Skeletal muscle satellite cell (primary cell): ENCODE results near the gene WNT8B. TPM values are rescaled to one million over a fixed set of nuclear protein-coding genes. Genes with fewer than 3 reads are reported as not detected.

Experiments
- H3K27me3 ChIP-seq: 2 replicates; pipeline ENCODE4 v1.7.0; 2013; ENCODE audit warnings: low read length; ENCODE audit not compliant: control insufficient read depth, insufficient read depth
- H3K36me3 ChIP-seq: 2 replicates; pipeline ENCODE4 v1.7.0; 2013; ENCODE audit warnings: mild to moderate bottlenecking, control low read depth, low read length; ENCODE audit not compliant: insufficient read depth
- H3K4me1 ChIP-seq: 2 replicates; pipeline ENCODE4 v1.7.0; 2013; ENCODE audit warnings: low read length; ENCODE audit not compliant: control insufficient read depth, insufficient read depth
- H3K4me2 ChIP-seq: 2 replicates; pipeline ENCODE4 v1.7.0; 2013; ENCODE audit warnings: mild to moderate bottlenecking, low read length
- H3K4me3 ChIP-seq: 2 replicates; pipeline ENCODE4 v1.7.0; 2013; ENCODE audit warnings: low read length
- H3K9ac ChIP-seq: 2 replicates; pipeline ENCODE4 v1.7.0; 2013; ENCODE audit warnings: mild to moderate bottlenecking, low read depth, low read length, moderate library complexity
- H3K9me3 ChIP-seq: replicated peaks from 2 replicates; pipeline ENCODE4 v1.7.0; 2013; ENCODE audit warnings: mild to moderate bottlenecking, control low read depth, low read length
- total RNA-seq: library from RNA; depleted of rRNA; stranded (reverse); fragments of >200 nt; gene quantifications from 2 replicates; pipeline ENCODE4 v1.2.3, GENCODE V29; 2012; rRNA removed

Gene WNT8B
- not detected in 2 replicates for total RNA-seq

GRCh38 chr10:100462709-100463108 lies at the start of gene WNT8B:
Gene WNT8B (plus strand): TSS chr10:100463009. CDS start chr10:100463169, 160 bp downstream.
- Histone ChIP-seq H3K9me3 (no peaks in the 10 kb centered on the region), H3K4me2 (no peak within 1 kb of the TSS), H3K36me3 (no peaks in the 10 kb centered on the region), H3K9ac (no peak within 1 kb of the TSS), H3K27me3 (peaks cover 56% of the 10 kb centered on the region), H3K4me1 (no peaks in the 10 kb centered on the region), H3K4me3 (no peak within 1 kb of the TSS)

DNA sequence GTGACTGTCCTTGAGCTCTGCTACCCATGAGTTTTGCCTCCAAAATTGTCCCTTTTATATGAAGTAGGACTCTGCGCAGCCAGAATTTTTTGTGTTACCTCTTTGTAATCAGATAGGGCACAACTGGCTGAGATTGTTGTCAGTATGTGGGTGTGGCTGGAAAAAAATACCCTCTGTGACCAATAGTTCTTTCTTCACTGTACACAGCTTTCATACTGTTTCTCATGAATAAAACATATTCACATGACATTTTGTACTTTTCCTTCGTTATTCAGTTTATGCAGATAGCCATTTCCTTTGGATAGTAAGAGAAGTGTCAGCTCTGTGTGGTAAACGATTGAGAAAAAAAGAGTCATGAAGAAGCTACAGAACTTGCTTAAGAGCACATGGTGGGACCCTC lies 49.6 kb upstream of the WNT8B start:
- Histone ChIP-seq H3K4me1 (no peaks in the 10 kb centered on the region), H3K9ac (no peak overlapping the region), H3K4me3 (no peak overlapping the region), H3K9me3 (no peaks in the 10 kb centered on the region), H3K27me3 (peaks cover 2% of the 10 kb centered on the region), H3K4me2 (no peak overlapping the region), H3K36me3 (no peaks in the 10 kb centered on the region)

DNA sequence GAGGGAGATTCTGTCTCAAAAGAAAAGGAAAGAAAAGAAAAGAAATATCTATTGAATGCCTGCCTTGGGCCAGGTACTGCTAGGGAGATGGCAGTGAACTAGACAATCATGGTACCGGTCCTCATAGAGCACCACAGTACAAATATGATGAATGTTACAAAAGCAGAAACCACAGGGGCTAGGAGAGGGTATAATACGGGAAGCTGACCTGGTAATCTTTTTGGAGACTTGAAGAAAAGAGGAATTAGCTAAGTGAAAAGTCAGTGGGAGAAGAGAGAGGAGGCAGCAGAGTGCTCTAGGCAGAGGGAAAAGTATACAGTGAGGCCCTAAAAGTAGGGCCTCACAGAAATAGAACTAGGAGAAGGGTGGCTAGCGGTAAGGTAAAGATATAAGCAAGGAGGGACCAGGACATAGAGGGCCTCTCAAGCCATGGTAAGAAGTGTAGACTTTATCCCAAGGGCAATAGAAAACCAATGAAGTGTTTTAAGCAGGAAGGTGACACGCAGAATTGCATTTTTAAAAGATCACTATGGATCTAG lies 42.8 kb upstream of the WNT8B start:
- H3K36me3 ChIP-seq: no peaks in the 10 kb centered on the region
- no peak overlapping the region for H3K4me3 ChIP-seq
- H3K27me3 ChIP-seq: peaks cover 16% of the 10 kb centered on the region
- no peaks in the 10 kb centered on the region for H3K9me3 ChIP-seq
- no peak overlapping the region for H3K9ac ChIP-seq
- H3K4me1 ChIP-seq: no peaks in the 10 kb centered on the region
- no peak overlapping the region for H3K4me2 ChIP-seq

- no peak overlapping the region for H3K9ac ChIP-seq
- H3K4me2 ChIP-seq: no peak overlapping the region
- H3K27me3 ChIP-seq: peaks cover 14% of the 10 kb centered on the region
- no peak overlapping the region for H3K4me3 ChIP-seq
- H3K9me3 ChIP-seq: no peaks in the 10 kb centered on the region
- no peaks in the 10 kb centered on the region for H3K36me3 ChIP-seq
- no peaks in the 10 kb centered on the region for H3K4me1 ChIP-seq
Observed at GRCh38 chr10:100427374-100427773, 35.4 kb upstream of the WNT8B start.

DNA sequence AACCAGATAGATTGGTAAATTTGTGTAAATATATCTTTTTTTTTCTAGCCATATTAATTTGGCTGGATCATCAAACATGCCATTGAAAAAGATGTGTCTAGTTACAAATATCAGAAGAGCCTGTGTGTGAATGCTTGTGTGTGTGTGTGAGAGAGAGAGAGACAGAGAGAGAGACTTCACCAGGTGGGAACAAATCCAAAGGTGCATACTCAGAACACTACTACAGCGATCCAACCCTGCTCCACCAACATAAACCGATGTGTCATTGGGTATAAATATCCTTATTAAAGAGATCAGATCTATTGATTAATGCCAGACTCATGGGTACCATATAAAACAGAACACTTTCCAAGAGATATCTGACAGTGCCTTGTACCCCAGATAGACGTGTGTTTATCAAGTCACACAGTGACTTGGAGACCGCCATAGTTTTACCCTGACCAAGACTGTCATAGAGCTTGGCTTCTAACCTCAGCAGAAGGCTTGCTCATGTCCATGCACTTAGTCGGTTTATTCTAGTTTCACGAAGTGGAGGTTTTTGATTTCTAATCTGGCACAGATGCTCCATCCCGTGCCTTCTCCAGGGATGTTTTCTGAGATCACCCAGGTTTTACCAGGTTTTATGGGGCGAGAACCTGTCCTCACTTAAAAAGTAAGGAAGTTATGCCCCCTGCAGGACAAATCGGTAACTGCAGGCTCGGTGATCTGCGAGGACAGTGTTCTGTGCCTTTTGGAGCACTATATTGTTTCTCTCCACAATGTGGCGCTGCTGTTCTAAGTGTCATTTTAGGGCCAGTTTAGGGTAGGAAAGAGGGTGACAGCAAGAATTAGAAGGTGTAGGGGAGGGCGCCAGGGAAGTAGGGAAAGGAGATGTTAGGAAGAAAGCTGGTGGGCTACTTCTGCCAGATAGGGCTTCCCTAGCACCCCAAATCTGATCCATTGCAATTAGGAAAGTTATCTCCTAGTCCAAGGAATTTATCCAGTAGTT lies 29.3 kb upstream of the WNT8B start:
- H3K9me3 ChIP-seq: no peaks in the 10 kb centered on the region
- H3K27me3 ChIP-seq: no peaks in the 10 kb centered on the region
- H3K36me3 ChIP-seq: no peaks in the 10 kb centered on the region
- H3K4me3 ChIP-seq: no peak overlapping the region
- H3K4me2 ChIP-seq: no peak overlapping the region
- H3K4me1 ChIP-seq: no peaks in the 10 kb centered on the region
- H3K9ac ChIP-seq: no peak overlapping the region

DNA sequence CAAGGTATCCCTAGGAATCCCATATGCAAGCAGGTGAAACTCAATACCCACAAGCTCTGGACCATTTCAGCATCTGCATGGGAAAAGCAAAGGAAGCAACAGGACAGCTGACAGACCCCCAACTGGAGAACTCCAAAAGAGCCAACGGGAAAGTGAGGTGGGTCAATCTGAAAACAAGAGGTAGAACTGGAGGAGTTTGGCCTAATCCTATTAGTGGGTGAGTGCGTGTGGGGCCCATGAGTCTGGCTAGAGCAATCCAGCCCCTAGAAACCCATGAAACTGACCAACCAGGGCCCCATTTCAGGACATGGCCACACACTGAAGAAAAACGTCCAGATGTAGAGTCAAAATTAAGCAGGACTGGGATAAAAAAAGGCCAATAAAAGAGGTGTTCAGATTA lies 26.6 kb upstream of the WNT8B start:
- no peaks in the 10 kb centered on the region for H3K27me3 ChIP-seq
- H3K4me2 ChIP-seq: no peak overlapping the region
- no peaks in the 10 kb centered on the region for H3K4me1 ChIP-seq
- no peaks in the 10 kb centered on the region for H3K36me3 ChIP-seq
- no peak overlapping the region for H3K9ac ChIP-seq
- no peak overlapping the region for H3K4me3 ChIP-seq
- H3K9me3 ChIP-seq: no peaks in the 10 kb centered on the region

GRCh38 chr10:100438674-100439315 lies 24.0 kb upstream of the WNT8B start:
- no peaks in the 10 kb centered on the region for H3K9me3 ChIP-seq
- H3K4me1 ChIP-seq: no peaks in the 10 kb centered on the region
- H3K4me2 ChIP-seq: no peak overlapping the region
- no peak overlapping the region for H3K4me3 ChIP-seq
- H3K9ac ChIP-seq: no peak overlapping the region
- H3K27me3 ChIP-seq: no peaks in the 10 kb centered on the region
- H3K36me3 ChIP-seq: no peaks in the 10 kb centered on the region

GRCh38 chr10:100442548-100442947 lies 20.3 kb upstream of the WNT8B start:
- Histone ChIP-seq H3K9me3 (no peaks in the 10 kb centered on the region), H3K4me1 (no peaks in the 10 kb centered on the region), H3K4me2 (no peak overlapping the region), H3K4me3 (no peak overlapping the region), H3K27me3 (peaks cover 12% of the 10 kb centered on the region), H3K36me3 (no peaks in the 10 kb centered on the region), H3K9ac (no peak overlapping the region)

DNA sequence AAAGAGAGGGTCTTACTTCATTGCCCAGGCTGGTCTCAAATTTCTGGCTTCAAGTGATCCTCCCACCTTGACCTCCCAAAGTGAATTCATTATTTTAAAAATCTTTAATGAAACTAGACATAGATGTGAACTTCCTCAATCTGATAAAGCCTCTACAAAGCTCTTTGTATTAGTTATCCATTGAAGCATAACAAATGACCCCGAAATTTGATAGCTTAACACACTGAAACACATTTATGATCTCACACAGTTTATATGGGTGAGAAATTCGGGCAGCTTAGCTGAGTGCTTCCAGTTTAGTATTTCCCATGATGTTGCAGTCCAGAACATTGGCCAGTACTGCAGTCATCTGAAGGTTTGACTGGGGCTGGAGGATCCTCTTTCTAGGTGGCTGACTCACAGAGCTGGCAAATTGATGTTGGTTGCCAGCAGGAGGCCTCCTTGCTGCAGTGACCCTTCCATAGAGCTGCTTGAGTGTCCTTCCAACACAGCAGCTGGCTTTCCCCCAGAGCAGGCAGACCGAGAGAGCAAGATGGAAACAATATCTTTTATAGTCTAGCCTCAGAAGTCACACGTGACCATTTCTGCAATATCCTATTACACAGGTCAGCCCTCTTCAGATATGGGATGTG lies 16.6 kb upstream of the WNT8B start:
- no peaks in the 10 kb centered on the region for H3K4me1 ChIP-seq
- H3K27me3 ChIP-seq: peaks cover 27% of the 10 kb centered on the region
- no peaks in the 10 kb centered on the region for H3K9me3 ChIP-seq
- no peak overlapping the region for H3K9ac ChIP-seq
- no peak overlapping the region for H3K4me3 ChIP-seq
- H3K4me2 ChIP-seq: no peak overlapping the region
- H3K36me3 ChIP-seq: no peaks in the 10 kb centered on the region

DNA sequence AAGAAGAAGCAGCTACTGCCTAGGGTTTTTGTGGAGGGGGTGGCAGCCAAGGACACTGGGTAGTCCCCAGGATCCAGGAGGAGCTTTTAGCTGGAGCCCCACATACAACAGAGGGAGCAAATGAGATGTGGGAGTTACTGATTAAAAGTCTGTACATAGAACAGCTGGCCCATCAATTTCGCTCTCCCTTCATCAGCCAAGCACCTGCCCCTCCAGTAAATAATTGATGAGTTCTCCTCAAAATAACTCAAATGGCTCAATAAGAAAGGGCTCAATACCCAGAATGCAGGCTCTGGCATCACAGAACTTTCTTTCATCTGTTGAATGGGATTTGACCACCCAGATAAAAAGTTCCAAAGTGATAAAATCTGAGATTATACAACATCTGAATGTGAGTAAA lies 15.1 kb upstream of the WNT8B start:
- Histone ChIP-seq H3K4me3 (no peak overlapping the region), H3K27me3 (peaks cover 27% of the 10 kb centered on the region), H3K36me3 (no peaks in the 10 kb centered on the region)

GRCh38 chr10:100448951-100449350 lies 13.9 kb upstream of the WNT8B start:
- no peak overlapping the region for H3K4me3 ChIP-seq
- H3K36me3 ChIP-seq: no peaks in the 10 kb centered on the region
- H3K4me2 ChIP-seq: no peak overlapping the region
- no peaks in the 10 kb centered on the region for H3K9me3 ChIP-seq
- H3K4me1 ChIP-seq: no peaks in the 10 kb centered on the region
- peaks cover 27% of the 10 kb centered on the region for H3K27me3 ChIP-seq
- H3K9ac ChIP-seq: no peak overlapping the region

More for the DNA sequence above, 15.1 kb upstream of the WNT8B start:
- no peaks in the 10 kb centered on the region for H3K4me1 ChIP-seq
- H3K9me3 ChIP-seq: no peaks in the 10 kb centered on the region
- no peak overlapping the region for H3K4me2 ChIP-seq
- H3K9ac ChIP-seq: no peak overlapping the region
